COLO668 (cell line): ENCODE data around the gene IVD.

Source experiments
- DNase-seq: peaks from one replicate; lab custom pipeline; 2025; ENCODE audit not compliant: unreplicated experiment; lab: John Stamatoyannopoulos, UW

The IVD gene

GRCh38 chr15:40412095-40412759 is 6.6 kb downstream of the IVD start:
- DNase-seq, result no peak

GRCh38 chr15:40413036-40413435 is 7.4 kb downstream of the IVD start:
- DNase-seq, result no peak

GRCh38 chr15:40414816-40415215 is 9.2 kb downstream of the IVD start:
- no peak for DNase-seq

- DNase-seq, result no peak
Observed at GRCh38 chr15:40415226-40415625, 9.6 kb downstream of the IVD start.

- no peak for DNase-seq
Observed at GRCh38 chr15:40416056-40416455, 10.5 kb downstream of the IVD start.

- no peak for DNase-seq
Observed at GRCh38 chr15:40418126-40418525, 12.5 kb downstream of the IVD start.

- DNase-seq, result no peak
Observed at GRCh38 chr15:40420071-40420713, 14.6 kb downstream of the IVD start.

GRCh38 chr15:40420793-40421192 is 15.2 kb downstream of the IVD start:
- peak; percentile 45 for DNase-seq

GRCh38 chr15:40421246-40422157 is 15.9 kb downstream of the IVD start:
- DNase-seq, result peak; percentile 70

- no peak for DNase-seq
Observed at GRCh38 chr15:40424483-40425115, 19.0 kb downstream of the IVD start.

GRCh38 chr15:40425681-40426080 is 20.1 kb downstream of the IVD start:
- DNase-seq, result no peak

GRCh38 chr15:40427188-40427587 is 21.6 kb downstream of the IVD start:
- no peak for DNase-seq

GRCh38 chr15:40428185-40428584 is 22.6 kb downstream of the IVD start:
- no peak for DNase-seq

- DNase-seq, result no peak
Observed at GRCh38 chr15:40429068-40429710, 23.6 kb downstream of the IVD start.

- no peak for DNase-seq
Observed at GRCh38 chr15:40430271-40430805, 24.7 kb downstream of the IVD start.

GRCh38 chr15:40435023-40435709 is 29.6 kb downstream of the IVD start:
- DNase-seq, result no peak

- DNase-seq, result no peak
Observed at GRCh38 chr15:40435710-40436089, 30.1 kb downstream of the IVD start.

GRCh38 chr15:40436116-40436891 is 30.7 kb downstream of the IVD start:
- DNase-seq, result peak; percentile 41
